OCI-LY3 (cell line): ENCODE data around the gene AQP12A.

Experiments used
- H2AFZ ChIP-seq: fragments of 200-600, 300-600 bp; shearing (Covaris generic); 2 replicates; pipeline ENCODE4 v1.6.0; 2014; ENCODE audit warnings: antibody characterized with exemption, low read depth, low read length
- H3K27ac ChIP-seq: fragments of 200-600, 300-600 bp; sonication (generic); 2 replicates; pipeline ENCODE4 v1.5.1; 2014; ENCODE audit warnings: mild to moderate bottlenecking, low read length, moderate library complexity, mixed read lengths
- H3K27me3 ChIP-seq: fragments of 200-600, 300-600 bp; sonication (generic); 2 replicates; pipeline ENCODE4 v1.6.1; 2014; ENCODE audit warnings: low read depth, low read length, mixed read lengths
- H3K36me3 ChIP-seq: fragments of 200-600, 300-600 bp; sonication (generic); replicated peaks from 2 replicates; pipeline ENCODE3; 2014; ENCODE audit warnings: low read depth, low read length, mixed read lengths
- H3K4me1 ChIP-seq: fragments of 300-600, 200-600 bp; sonication (generic); 2 replicates; pipeline ENCODE4 v1.6.1; 2014; ENCODE audit warnings: low read length, mixed read lengths
- H3K4me2 ChIP-seq: fragments of 200-600, 300-600 bp; sonication (generic); 2 replicates; pipeline ENCODE4 v1.6.1; 2014; ENCODE audit warnings: low read length, mixed read lengths
- H3K4me3 ChIP-seq: fragments of 300-600, 200-600 bp; sonication (generic); 2 replicates; pipeline ENCODE4 v1.5.1; 2014; ENCODE audit warnings: antibody characterized with exemption, mild to moderate bottlenecking, low read length, moderate library complexity
- H3K79me2 ChIP-seq: fragments of 300-600, 200-600 bp; shearing (Covaris generic); 2 replicates; pipeline ENCODE4 v1.6.1; 2014; ENCODE audit warnings: mild to moderate bottlenecking, low read length, mixed read lengths
- H3K9ac ChIP-seq: fragments of 300-600, 200-600 bp; shearing (Covaris generic); 2 replicates; pipeline ENCODE4 v1.6.0; 2014; ENCODE audit warnings: mild to moderate bottlenecking, low read length, moderate library complexity
- H3K9me3 ChIP-seq: fragments of 200-600, 300-600 bp; shearing (Covaris generic); 2 replicates; pipeline ENCODE4 v1.6.1; 2014; ENCODE audit warnings: low read length, mixed read lengths; ENCODE audit not compliant: insufficient read depth
- H4K20me1 ChIP-seq: fragments of 200-600, 300-600 bp; sonication (generic); 2 replicates; pipeline ENCODE4 v1.6.1; 2016; ENCODE audit warnings: low read length, mixed read lengths; ENCODE audit not compliant: insufficient read depth
- EZH2phosphoT487 ChIP-seq: fragments of 200-600 bp; shearing (Covaris generic); IDR thresholded peaks from 2 replicates; pipeline ENCODE4 v1.6.1; 2018; ENCODE audit warnings: antibody characterized with exemption, mixed run types, low read depth
- TF ChIP-seq, protein P1 (sequence below): fragments of 200-600, 300-600 bp; sonication (generic); IDR thresholded peaks from 2 replicates; pipeline ENCODE4 v1.5.1; 2014; ENCODE audit warnings: antibody characterized with exemption, low read length, low read depth

AQP12A gene

DNA sequence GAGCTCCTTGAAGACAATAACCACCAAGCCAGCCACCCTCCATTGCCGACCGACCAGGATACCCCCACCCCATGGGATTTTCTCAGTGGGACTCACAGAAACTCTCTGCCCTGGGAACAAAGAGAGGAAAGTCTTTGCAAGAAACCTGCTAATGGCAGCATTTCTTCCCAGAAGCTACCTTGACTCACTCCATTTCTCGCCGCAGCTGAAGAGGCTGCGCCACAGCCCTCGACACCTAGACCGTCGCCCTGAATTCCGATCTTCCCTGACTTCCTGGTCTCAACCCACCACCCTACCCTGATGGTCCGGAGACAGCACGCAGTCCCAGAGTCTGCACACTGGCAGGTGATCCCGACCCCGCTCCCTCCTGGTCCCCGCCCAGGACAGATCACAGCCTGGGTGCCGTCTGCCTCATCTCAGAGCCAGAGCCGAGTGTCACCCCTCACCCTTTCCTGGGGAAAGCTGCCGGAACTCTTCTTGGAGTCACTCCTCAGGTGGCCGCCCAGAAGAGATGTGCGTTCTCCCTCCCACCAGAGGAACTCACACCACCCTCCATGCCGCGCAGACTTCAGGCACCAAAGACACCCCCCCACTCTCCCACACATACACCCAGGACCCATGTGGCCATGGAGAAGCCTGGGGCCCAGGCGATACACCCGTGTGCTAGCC, 24.6 kb downstream of the AQP12A start:
- Histone ChIP-seq H3K4me3 (no peak overlapping the region), H3K36me3 (no peaks in the 10 kb centered on the region), H3K79me2 (no peaks in the 10 kb centered on the region), H2AFZ (no peak overlapping the region), H3K27ac (no peak overlapping the region), H3K9me3 (no peaks in the 10 kb centered on the region), H3K9ac (no peak overlapping the region), H3K27me3 (no peaks in the 10 kb centered on the region), H4K20me1 (no peaks in the 10 kb centered on the region), H3K4me2 (no peak overlapping the region), H3K4me1 (no peaks in the 10 kb centered on the region)
- no peak for TF ChIP-seq EZH2phosphoT487
- TF ChIP-seq, protein P1, sequence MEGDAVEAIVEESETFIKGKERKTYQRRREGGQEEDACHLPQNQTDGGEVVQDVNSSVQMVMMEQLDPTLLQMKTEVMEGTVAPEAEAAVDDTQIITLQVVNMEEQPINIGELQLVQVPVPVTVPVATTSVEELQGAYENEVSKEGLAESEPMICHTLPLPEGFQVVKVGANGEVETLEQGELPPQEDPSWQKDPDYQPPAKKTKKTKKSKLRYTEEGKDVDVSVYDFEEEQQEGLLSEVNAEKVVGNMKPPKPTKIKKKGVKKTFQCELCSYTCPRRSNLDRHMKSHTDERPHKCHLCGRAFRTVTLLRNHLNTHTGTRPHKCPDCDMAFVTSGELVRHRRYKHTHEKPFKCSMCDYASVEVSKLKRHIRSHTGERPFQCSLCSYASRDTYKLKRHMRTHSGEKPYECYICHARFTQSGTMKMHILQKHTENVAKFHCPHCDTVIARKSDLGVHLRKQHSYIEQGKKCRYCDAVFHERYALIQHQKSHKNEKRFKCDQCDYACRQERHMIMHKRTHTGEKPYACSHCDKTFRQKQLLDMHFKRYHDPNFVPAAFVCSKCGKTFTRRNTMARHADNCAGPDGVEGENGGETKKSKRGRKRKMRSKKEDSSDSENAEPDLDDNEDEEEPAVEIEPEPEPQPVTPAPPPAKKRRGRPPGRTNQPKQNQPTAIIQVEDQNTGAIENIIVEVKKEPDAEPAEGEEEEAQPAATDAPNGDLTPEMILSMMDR = no peak

DNA sequence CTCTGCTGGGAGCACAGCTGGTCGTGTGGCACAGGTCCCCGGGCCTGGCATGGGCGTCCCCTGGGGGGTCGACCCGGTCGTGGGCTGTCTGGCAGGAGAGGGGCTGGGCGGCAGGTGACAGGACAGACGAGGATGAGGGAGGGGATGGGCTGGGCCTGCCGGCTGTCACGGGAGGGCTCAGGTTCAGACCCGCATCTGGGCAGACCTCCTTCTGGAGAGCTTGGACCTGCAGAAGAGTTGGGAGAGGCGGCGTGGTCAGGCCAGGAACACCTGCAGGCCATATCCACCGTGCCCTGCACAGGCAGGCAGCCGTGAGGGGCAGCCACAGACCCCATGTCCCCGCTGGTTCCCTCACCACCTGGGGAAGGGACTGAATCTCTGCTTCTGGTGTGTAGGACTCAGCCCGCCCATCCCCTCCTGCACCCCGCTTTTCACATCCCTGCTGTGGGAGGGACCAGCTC, 25.5 kb downstream of the AQP12A start:
- H3K36me3 ChIP-seq = no peaks in the 10 kb centered on the region

DNA sequence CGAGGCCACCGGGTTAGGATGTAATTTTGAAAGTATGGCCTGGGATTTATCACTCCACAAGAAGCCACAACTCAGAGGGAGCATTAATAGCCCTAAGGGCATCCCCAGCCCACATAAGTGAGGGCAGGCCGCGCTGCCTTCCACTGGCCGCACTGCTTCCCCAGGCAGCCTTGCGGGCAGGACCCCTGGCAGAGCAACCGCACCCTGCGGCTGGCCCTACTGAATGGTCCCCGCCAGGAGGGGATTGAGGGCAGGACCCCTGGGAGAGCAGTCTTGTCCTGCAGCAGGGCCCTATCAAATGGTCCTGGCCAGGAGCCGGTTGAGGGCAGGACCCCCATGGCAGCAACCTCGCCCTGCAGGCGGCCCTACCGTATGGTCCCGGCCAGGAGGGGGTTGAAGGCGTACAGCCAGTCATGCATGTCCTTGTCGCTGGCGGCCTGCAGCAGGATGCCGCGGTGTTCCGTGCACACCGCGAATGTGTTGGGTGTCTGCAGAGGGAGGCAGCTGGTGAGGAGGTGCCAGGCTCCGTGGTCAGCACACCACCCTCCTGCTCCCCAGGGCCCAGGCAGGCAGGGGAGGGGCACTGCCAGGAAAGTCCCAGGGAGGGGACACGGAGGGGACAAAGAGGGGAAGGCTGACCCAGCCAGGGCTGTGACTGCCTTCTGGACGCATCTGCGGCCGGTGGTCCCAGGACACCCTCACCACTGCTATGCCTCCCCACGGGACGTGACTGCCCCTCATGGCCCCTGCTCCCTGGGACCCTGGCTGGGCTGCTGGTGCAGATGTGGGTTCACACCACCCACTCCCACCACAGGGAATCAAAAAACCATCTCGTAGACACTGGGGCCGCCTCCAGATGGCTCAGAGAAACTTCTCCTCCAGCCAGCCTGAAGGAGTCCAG, 26.3 kb downstream of the AQP12A start:
- Histone ChIP-seq H3K27me3 (no peaks in the 10 kb centered on the region), H3K27ac (no peak overlapping the region), H3K4me3 (no peak overlapping the region), H4K20me1 (no peaks in the 10 kb centered on the region), H3K79me2 (no peaks in the 10 kb centered on the region), H2AFZ (no peak overlapping the region), H3K4me1 (no peaks in the 10 kb centered on the region), H3K4me2 (no peak overlapping the region), H3K36me3 (no peaks in the 10 kb centered on the region), H3K9ac (no peak overlapping the region), H3K9me3 (no peaks in the 10 kb centered on the region)
- no peak for TF ChIP-seq EZH2phosphoT487
- TF ChIP-seq, protein P1 = no peak

More for the DNA sequence above, 25.5 kb downstream of the AQP12A start:
- Histone ChIP-seq H3K27ac (no peak overlapping the region), H3K79me2 (no peaks in the 10 kb centered on the region), H3K4me2 (no peak overlapping the region), H3K9me3 (no peaks in the 10 kb centered on the region), H4K20me1 (no peaks in the 10 kb centered on the region), H3K9ac (no peak overlapping the region), H3K4me1 (no peaks in the 10 kb centered on the region), H2AFZ (no peak overlapping the region), H3K27me3 (no peaks in the 10 kb centered on the region), H3K4me3 (no peak overlapping the region)
- no peak for TF ChIP-seq EZH2phosphoT487
- TF ChIP-seq, protein P1 = no peak

- no peaks in the 10 kb centered on the region for H3K79me2 ChIP-seq
- H3K9me3 ChIP-seq = no peaks in the 10 kb centered on the region
- TF ChIP-seq, protein P1 = no peak
- no peak for TF ChIP-seq EZH2phosphoT487
- no peak overlapping the region for H2AFZ ChIP-seq
- H3K9ac ChIP-seq = no peak overlapping the region
- H3K4me3 ChIP-seq = no peak overlapping the region
- H3K36me3 ChIP-seq = no peaks in the 10 kb centered on the region
- no peak overlapping the region for H3K4me2 ChIP-seq
- H4K20me1 ChIP-seq = no peaks in the 10 kb centered on the region
- no peak overlapping the region for H3K27ac ChIP-seq
- no peaks in the 10 kb centered on the region for H3K4me1 ChIP-seq
- no peaks in the 10 kb centered on the region for H3K27me3 ChIP-seq
Measured at GRCh38 chr2:240718896-240719490, 27.3 kb downstream of the AQP12A start.
